Measurements from ENCODE around the gene ZSCAN30. TPM values are rescaled to one million over a fixed set of nuclear protein-coding genes. Genes with fewer than 3 reads are reported as not detected.
"Not testable (repeated sequence)": the region's sequence is repeated elsewhere in the genome, so short reads cannot be mapped to it uniquely, and the experiment has no call there.

The ZSCAN30 gene
- total RNA-seq, 1 donor from 2014 or later: 10.2 TPM

- H3K27me3 Mint-ChIP-seq (ENCODE audit: insufficient read depth); DNase-seq (ENCODE audit: low spot score); H3K36me3 Mint-ChIP-seq (ENCODE audit: low read depth); H3K4me3 Mint-ChIP-seq; H3K4me1 Mint-ChIP-seq (ENCODE audit: low read depth); H3K27ac Mint-ChIP-seq; intact Hi-C loops (cut with micrococcal nuclease): not testable (repeated sequence)
- H3K9me3 Mint-ChIP-seq: peaks cover 11% of the 10 kb centered on the region
These were observed 84.1 kb downstream of the ZSCAN30 start for GRCh38 chr18:35205746-35206458.

- Mint-ChIP-seq H3K9me3 (peaks cover 11% of the 10 kb centered on the region), H3K27ac (no peak overlapping the region), H3K36me3 (ENCODE audit: low read depth) (no peaks in the 10 kb centered on the region), H3K4me3 (no peak overlapping the region), H3K27me3 (ENCODE audit: insufficient read depth) (no peaks in the 10 kb centered on the region), H3K4me1 (ENCODE audit: low read depth) (no peaks in the 10 kb centered on the region)
- intact Hi-C loops (cut with micrococcal nuclease): no loop called here
- DNase-seq (ENCODE audit: low spot score): no peak
These were observed 84.8 kb downstream of the ZSCAN30 start for GRCh38 chr18:35205199-35205712.

- no peak overlapping the region for H3K4me3 Mint-ChIP-seq
- H3K9me3 Mint-ChIP-seq: peaks cover 11% of the 10 kb centered on the region
- H3K36me3 Mint-ChIP-seq (ENCODE audit: low read depth): no peaks in the 10 kb centered on the region
- intact Hi-C loops (cut with micrococcal nuclease): no loop called here
- H3K4me1 Mint-ChIP-seq (ENCODE audit: low read depth): no peaks in the 10 kb centered on the region
- H3K27ac Mint-ChIP-seq: no peak overlapping the region
- H3K27me3 Mint-ChIP-seq (ENCODE audit: insufficient read depth): no peaks in the 10 kb centered on the region
- no peak for DNase-seq (ENCODE audit: low spot score)
These were observed 87.0 kb downstream of the ZSCAN30 start for GRCh38 chr18:35203067-35203466.

DNA sequence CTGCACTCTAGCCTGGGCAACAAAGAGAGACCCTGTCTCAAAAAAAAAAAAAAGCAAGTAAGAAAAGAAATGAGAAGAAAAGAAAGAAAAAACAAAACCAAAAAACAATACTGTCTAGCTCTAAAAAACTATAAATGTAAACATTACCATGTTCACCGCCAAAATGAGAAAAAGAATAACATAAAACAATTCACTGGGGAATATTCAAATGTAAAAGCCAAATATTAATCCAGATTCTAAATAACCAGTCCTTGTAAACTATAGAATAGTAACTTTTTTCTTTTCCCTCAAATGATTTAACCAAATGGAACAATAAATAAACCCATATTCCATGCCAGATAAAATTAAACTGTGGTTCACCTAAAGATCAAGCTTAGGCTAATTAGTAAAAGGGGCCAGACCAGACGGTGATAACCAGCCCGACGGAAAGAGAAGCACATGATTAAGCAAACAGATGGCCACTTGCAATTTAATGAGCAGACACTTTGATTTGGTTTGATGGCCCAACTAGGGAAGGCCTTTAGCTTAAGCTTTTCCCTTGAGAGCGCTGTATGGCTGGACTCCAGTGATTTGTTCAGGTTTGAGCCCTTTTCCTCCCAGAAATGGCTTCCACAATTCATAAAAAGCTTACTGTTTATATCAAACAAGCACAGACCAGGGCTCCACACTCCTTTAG, 88.6 kb downstream of the ZSCAN30 start:
- no peaks in the 10 kb centered on the region for H3K27me3 Mint-ChIP-seq (ENCODE audit: insufficient read depth)
- intact Hi-C loops (cut with micrococcal nuclease): no loop called here
- no peaks in the 10 kb centered on the region for H3K36me3 Mint-ChIP-seq (ENCODE audit: low read depth)
- H3K4me1 Mint-ChIP-seq (ENCODE audit: low read depth): no peaks in the 10 kb centered on the region
- no peak overlapping the region for H3K4me3 Mint-ChIP-seq
- DNase-seq (ENCODE audit: low spot score): no peak
- no peak overlapping the region for H3K27ac Mint-ChIP-seq
- H3K9me3 Mint-ChIP-seq: peaks cover 11% of the 10 kb centered on the region

Other genes starting within 250 kb of the ZSCAN30 start
- 50.7 TPM in 2 replicates for gene MAPRE2, start 248.8 kb downstream of the ZSCAN30 start, total RNA-seq
- gene ZNF397, start 49.2 kb downstream of the ZSCAN30 start, total RNA-seq: 18.8 and 21.0 TPM in 2 replicates
- 56.4 and 56.6 TPM in 2 replicates for gene ZNF24, start 54.2 kb upstream of the ZSCAN30 start, total RNA-seq
- gene ZNF396, start 87.1 kb upstream of the ZSCAN30 start, total RNA-seq: 0.56 and 0.60 TPM in 2 replicates
- 35.2 and 43.7 TPM in 2 replicates for gene INO80C, start 207.7 kb upstream of the ZSCAN30 start, total RNA-seq

All from activated T-helper 1 cell treated with anti-CD3 and anti-CD28 coated beads, Interleukin-12 subunit alpha, Interleukin-12 subunit beta, Interleukin-2, Interleukin-4 antibody, amounts not matched to agents 30 ng/mL and 10 ng/mL and 1 ng/mL, durations not matched to agents 14 hours and 24 hours and 36 hours (primary cell).